Measurements from ENCODE around the gene TBC1D14. TPM values are rescaled to one million over a fixed set of nuclear protein-coding genes. Genes with fewer than 3 reads are reported as not detected.
A peak's percentile ranks its signal among the peaks of the same experiment; 100 is the strongest.

TBC1D14 gene
- total RNA-seq, 1 donor = 39.4 TPM

DNA sequence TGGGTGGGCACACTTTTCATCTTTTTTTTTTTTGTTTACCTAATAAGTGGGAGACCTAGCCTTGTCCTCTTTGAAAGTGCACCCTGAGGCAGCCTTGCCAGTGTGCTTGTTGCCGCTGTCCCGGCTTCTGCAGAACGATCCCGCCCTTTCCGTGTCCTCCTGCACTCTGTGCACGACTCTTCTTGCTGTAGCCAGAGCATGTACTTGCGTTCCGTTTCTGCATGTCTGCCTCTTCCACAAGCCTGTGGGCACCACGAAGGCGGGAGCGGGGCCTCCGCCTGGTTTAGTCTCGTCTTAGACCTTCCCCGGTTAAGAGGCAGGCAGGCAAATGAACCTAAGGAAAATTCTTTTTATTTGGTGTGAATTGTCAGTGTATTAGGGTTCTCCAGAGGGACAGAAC, 32.6 kb upstream of the TBC1D14 start:
- H3K4me3 ChIP-seq (ENCODE audit: insufficient read depth, low read length) = no peak overlapping the region
- H3K79me2 ChIP-seq (ENCODE audit: insufficient read depth, low read length) = peaks cover 6% of the 10 kb centered on the region
- peak overlapping the region; percentile 41 for H3K27ac ChIP-seq (ENCODE audit: low read depth, low read length)
- TF ChIP-seq, protein P1, sequence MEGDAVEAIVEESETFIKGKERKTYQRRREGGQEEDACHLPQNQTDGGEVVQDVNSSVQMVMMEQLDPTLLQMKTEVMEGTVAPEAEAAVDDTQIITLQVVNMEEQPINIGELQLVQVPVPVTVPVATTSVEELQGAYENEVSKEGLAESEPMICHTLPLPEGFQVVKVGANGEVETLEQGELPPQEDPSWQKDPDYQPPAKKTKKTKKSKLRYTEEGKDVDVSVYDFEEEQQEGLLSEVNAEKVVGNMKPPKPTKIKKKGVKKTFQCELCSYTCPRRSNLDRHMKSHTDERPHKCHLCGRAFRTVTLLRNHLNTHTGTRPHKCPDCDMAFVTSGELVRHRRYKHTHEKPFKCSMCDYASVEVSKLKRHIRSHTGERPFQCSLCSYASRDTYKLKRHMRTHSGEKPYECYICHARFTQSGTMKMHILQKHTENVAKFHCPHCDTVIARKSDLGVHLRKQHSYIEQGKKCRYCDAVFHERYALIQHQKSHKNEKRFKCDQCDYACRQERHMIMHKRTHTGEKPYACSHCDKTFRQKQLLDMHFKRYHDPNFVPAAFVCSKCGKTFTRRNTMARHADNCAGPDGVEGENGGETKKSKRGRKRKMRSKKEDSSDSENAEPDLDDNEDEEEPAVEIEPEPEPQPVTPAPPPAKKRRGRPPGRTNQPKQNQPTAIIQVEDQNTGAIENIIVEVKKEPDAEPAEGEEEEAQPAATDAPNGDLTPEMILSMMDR (IDR thresholded peaks at IDR 0.05; ENCODE audit: extremely low read depth, low read depth, low read length) = no peak
- peaks cover 10% of the 10 kb centered on the region for H3K4me1 ChIP-seq (ENCODE audit: insufficient read depth, low read length)
- H3K4me2 ChIP-seq (ENCODE audit: insufficient read depth, low read length) = no peak overlapping the region
- H2AFZ ChIP-seq (ENCODE audit: low read length) = no peak overlapping the region
- no peak for DNase-seq (ENCODE audit: insufficient read length, low spot score, missing footprints)
- H3K9me3 ChIP-seq (ENCODE audit: low read depth, low read length) = no peaks in the 10 kb centered on the region
- peaks cover 13% of the 10 kb centered on the region for H4K20me1 ChIP-seq (ENCODE audit: insufficient read depth, low read length)
- H3K36me3 ChIP-seq (ENCODE audit: insufficient read depth, low read length) = peaks cover 66% of the 10 kb centered on the region
- H3K27me3 ChIP-seq (ENCODE audit: insufficient read depth, low read length) = no peaks in the 10 kb centered on the region

DNA sequence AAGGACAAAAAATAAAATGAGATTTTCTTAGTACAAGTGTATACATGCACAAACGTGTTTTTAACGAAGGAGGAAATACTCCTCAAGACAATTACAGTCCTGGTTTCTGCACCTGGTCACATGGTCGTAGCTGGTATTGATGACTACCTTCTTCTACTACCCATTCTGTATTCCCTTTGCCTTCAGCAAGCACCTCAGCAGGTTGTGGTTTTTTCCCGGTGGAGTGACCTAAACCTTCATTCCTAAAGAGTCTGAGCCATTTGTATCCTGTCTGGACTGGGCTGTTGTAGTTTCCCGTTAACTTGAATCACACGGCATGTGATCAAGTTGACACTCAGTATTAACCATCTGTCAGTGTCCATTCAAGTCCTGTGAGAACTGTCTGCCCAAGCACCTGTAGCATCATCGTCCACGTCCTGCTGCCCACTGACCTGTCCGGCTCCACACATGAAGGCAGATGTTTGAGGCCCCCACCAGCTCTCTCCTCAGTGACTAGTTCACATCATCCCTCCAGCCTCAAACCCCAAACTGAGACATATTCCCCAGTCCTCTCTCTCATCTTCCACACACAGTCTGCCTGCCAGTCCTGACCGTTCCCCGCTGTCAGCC, 31.1 kb upstream of the TBC1D14 start:
- Histone ChIP-seq H3K9me3 (ENCODE audit: low read depth, low read length) (no peaks in the 10 kb centered on the region), H3K4me2 (ENCODE audit: insufficient read depth, low read length) (no peak overlapping the region), H3K27me3 (ENCODE audit: insufficient read depth, low read length) (no peaks in the 10 kb centered on the region), H3K4me3 (ENCODE audit: insufficient read depth, low read length) (no peak overlapping the region), H3K27ac (ENCODE audit: low read depth, low read length) (no peak overlapping the region), H2AFZ (ENCODE audit: low read length) (no peak overlapping the region), H3K36me3 (ENCODE audit: insufficient read depth, low read length) (peaks cover 67% of the 10 kb centered on the region), H4K20me1 (ENCODE audit: insufficient read depth, low read length) (peaks cover 9% of the 10 kb centered on the region), H3K79me2 (ENCODE audit: insufficient read depth, low read length) (peaks cover 6% of the 10 kb centered on the region), H3K4me1 (ENCODE audit: insufficient read depth, low read length) (peaks cover 10% of the 10 kb centered on the region)
- DNase-seq (ENCODE audit: insufficient read length, low spot score, missing footprints) = no peak
- TF ChIP-seq, protein P1 (IDR thresholded peaks at IDR 0.05; ENCODE audit: extremely low read depth, low read depth, low read length) = no peak

DNA sequence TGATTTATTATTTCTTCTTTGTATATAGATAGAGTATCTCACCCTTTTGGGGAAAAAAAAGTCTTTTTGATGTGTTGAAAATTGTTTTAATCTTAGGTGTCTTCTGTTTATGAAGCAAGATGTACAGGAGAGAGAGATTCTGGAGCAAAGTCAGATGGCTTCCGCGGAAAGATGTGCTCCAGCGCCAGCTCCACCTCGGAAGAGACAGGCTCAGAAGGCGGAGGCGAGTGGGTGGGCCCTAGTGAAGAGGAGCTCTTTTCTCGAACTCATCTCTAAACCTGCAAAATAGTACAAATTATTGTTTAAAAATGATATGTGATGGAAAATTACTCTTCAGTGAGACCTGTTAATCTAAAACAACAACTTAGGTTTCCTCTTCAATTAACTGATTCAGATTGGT, 28.9 kb upstream of the TBC1D14 start:
- Histone ChIP-seq H3K79me2 (ENCODE audit: insufficient read depth, low read length) (no peaks in the 10 kb centered on the region), H3K9me3 (ENCODE audit: low read depth, low read length) (no peaks in the 10 kb centered on the region), H2AFZ (ENCODE audit: low read length) (no peak overlapping the region), H3K27ac (ENCODE audit: low read depth, low read length) (no peak overlapping the region), H3K36me3 (ENCODE audit: insufficient read depth, low read length) (peaks cover 54% of the 10 kb centered on the region), H3K27me3 (ENCODE audit: insufficient read depth, low read length) (no peaks in the 10 kb centered on the region), H3K4me1 (ENCODE audit: insufficient read depth, low read length) (peaks cover 13% of the 10 kb centered on the region), H3K4me2 (ENCODE audit: insufficient read depth, low read length) (no peak overlapping the region), H4K20me1 (ENCODE audit: insufficient read depth, low read length) (peaks cover 5% of the 10 kb centered on the region), H3K4me3 (ENCODE audit: insufficient read depth, low read length) (no peak overlapping the region)
- DNase-seq (ENCODE audit: insufficient read length, low spot score, missing footprints) = peak; percentile 25
- TF ChIP-seq, protein P1 (IDR thresholded peaks at IDR 0.05; ENCODE audit: extremely low read depth, low read depth, low read length) = no peak

DNA sequence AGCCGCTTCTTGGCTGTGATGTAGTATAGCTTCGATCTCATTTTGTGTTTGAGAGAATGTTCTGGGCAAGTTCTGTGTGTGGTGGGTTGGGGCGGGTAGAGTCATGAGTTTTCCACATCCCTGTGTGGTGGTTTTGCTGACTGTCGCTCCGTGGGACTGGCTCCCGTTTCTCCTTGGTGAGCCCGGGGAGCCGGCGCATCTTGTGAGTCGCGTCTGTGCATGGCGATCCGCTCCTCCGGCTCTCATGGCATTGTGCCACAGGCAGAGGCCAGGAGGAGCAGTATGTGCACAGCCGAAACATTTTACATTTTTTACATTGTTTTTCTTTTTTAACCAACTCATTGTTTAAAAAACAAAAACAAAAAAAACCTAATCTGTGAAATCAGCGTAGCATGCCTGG, 27.7 kb upstream of the TBC1D14 start:
- Histone ChIP-seq H3K27ac (ENCODE audit: low read depth, low read length) (no peak overlapping the region), H3K36me3 (ENCODE audit: insufficient read depth, low read length) (peaks cover 43% of the 10 kb centered on the region), H3K4me3 (ENCODE audit: insufficient read depth, low read length) (no peak overlapping the region), H4K20me1 (ENCODE audit: insufficient read depth, low read length) (no peaks in the 10 kb centered on the region), H2AFZ (ENCODE audit: low read length) (no peak overlapping the region), H3K4me2 (ENCODE audit: insufficient read depth, low read length) (no peak overlapping the region), H3K9me3 (ENCODE audit: low read depth, low read length) (no peaks in the 10 kb centered on the region), H3K79me2 (ENCODE audit: insufficient read depth, low read length) (no peaks in the 10 kb centered on the region), H3K27me3 (ENCODE audit: insufficient read depth, low read length) (no peaks in the 10 kb centered on the region), H3K4me1 (ENCODE audit: insufficient read depth, low read length) (peaks cover 14% of the 10 kb centered on the region)
- DNase-seq (ENCODE audit: insufficient read length, low spot score, missing footprints) = peak; percentile 4
- TF ChIP-seq, protein P1 (IDR thresholded peaks at IDR 0.05; ENCODE audit: extremely low read depth, low read depth, low read length) = no peak

Measured in osteoblast (primary cell).